Measurements from ENCODE around the gene PCDHB14.
"Not testable (repeated sequence)": the region's sequence is repeated elsewhere in the genome, so short reads cannot be mapped to it uniquely, and the experiment has no call there.

PCDHB14 gene

DNA sequence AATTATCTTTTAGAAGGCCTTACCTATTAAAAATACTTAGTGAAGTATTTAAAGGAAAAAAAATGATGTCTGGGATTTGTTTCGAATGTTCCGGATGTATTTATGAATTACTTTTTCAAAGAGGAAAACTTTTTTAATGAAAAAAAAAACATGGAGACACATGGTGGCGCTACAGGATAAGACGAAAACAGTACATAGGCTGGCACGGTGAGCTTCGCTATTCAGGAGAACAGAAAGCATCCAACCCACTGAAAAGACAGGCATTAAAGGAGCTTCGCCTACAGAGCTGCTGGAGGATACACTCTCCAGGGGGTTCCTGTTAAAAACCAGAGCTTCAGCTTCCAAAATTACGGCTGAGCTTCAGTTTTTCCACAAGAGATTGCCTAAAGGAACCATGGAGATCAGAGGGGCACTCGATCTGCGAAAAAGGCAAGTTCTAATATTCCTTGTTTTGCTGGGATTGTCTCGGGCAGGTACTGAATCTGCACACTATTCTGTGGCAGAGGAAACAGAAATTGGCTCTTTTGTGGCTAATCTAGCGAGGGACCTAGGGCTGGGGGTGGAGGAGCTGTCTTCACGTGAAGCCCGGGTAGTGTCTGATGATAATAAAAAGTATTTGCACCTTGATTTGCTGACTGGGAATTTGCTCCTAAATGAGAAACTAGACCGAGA is at the start of gene PCDHB14:
TSS of gene PCDHB14 (plus strand) at position 232 of the 672 bp plus-strand sequence. CDS start at position 395, 163 bp downstream.
- peak; percentile 73 for DNase-seq

- DNase-seq, result not testable (repeated sequence)
Measured at GRCh38 chr5:141174291-141175104, 48.6 kb upstream of the PCDHB14 start.

DNA sequence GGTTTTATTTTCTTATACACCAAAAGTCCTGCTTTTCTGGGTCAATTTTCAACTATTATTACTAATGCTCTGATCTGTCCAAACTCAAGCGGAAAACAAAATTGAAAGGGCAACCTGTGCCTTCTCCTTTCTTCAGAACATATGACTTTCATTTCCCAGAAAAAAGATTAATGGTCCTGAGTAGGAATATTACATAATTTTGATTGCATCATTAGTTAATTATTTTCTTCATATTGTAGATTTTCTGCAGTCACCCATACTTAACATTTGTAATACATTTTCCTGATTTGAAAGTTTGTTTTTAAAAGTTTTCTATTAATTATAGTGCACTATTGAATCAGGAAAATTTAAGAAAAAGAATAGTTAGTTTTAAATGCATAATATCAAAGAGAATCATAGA is 47.2 kb upstream of the PCDHB14 start:
- DNase-seq, result no peak

GRCh38 chr5:141177577-141178191 is 45.5 kb upstream of the PCDHB14 start, which contains the start of gene PCDHB8:
Gene PCDHB8, plus strand, starts transcription at chr5:141177790. Its CDS starts 245 bp downstream, at chr5:141178035.
- DNase-seq, result peak; percentile 38

GRCh38 chr5:141179371-141179770 is 43.8 kb upstream of the PCDHB14 start:
- DNase-seq, result not testable (repeated sequence)

- DNase-seq, result not testable (repeated sequence)
Measured at GRCh38 chr5:141179876-141180275, 43.3 kb upstream of the PCDHB14 start.

- no peak for DNase-seq
Measured at GRCh38 chr5:141180313-141180712, 42.8 kb upstream of the PCDHB14 start.

- peak; percentile 38 for DNase-seq
Measured at GRCh38 chr5:141182248-141182647, 40.9 kb upstream of the PCDHB14 start, which contains the start of gene PCDHB16. Gene PCDHB16, plus strand, starts transcription at chr5:141182387. Its CDS starts 173 bp downstream, at chr5:141182560.

- DNase-seq, result not testable (repeated sequence)
Measured at GRCh38 chr5:141184117-141184855, 38.9 kb upstream of the PCDHB14 start.

DNA sequence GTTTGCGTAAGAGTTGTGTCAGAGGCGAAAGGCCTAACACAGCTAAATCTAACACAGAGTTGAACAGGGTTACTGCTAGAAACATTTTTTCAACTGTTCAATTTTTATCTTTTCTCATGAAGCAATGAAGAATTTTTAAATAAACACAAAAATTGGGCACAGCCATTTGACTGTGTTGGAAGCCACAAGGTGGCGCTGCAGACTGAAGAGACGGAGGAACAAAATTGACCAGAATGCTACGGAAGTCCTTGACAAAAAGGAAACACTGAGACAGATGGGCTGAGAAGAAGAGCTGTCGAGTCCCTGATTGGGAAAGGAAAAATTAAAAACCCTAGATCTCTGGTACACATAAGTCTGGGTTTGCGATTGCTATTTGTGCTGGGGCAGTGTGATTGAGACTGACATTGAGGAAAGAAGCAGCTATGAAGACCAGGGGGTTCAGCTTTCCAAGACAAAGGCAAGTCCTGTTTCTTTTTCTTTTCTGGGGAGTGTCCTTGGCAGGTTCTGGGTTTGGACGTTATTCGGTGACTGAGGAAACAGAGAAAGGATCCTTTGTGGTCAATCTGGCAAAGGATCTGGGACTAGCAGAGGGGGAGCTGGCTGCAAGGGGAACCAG is 36.1 kb upstream of the PCDHB14 start, which contains the start of gene PCDHB9:
TSS of gene PCDHB9 (plus strand) at position 265 of the 616 bp plus-strand sequence. CDS start at position 423, 158 bp downstream.
- peak; percentile 50 for DNase-seq

DNA sequence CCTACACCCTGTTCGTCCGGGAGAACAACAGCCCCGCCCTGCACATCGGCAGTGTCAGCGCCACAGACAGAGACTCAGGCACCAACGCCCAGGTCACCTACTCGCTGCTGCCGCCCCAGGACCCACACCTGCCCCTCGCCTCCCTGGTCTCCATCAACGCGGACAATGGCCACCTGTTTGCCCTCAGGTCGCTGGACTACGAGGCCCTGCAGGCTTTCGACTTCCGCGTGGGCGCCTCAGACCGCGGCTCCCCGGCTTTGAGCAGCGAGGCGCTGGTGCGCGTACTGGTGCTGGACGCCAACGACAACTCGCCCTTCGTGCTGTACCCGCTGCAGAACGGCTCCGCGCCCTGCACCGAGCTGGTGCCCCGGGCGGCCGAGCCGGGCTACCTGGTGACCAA is 34.5 kb upstream of the PCDHB14 start:
- DNase-seq, result not testable (repeated sequence)

DNA sequence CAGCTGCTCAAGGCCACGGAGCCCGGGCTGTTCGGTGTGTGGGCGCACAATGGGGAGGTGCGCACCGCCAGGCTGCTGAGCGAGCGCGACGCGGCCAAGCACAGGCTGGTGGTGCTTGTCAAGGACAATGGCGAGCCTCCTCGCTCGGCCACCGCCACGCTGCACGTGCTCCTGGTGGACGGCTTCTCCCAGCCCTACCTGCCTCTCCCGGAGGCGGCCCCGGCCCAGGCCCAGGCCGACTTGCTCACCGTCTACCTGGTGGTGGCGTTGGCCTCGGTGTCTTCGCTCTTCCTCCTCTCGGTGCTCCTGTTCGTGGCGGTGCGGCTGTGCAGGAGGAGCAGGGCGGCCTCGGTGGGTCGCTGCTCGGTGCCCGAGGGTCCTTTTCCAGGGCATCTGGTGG is 34.0 kb upstream of the PCDHB14 start:
- DNase-seq, result not testable (repeated sequence)

GRCh38 chr5:141192110-141192725 is 30.9 kb upstream of the PCDHB14 start, which contains the start of gene PCDHB10:
Gene PCDHB10, plus strand, starts transcription at chr5:141192353. Its CDS starts 200 bp downstream, at chr5:141192553.
- DNase-seq, result peak; percentile 60

DNA sequence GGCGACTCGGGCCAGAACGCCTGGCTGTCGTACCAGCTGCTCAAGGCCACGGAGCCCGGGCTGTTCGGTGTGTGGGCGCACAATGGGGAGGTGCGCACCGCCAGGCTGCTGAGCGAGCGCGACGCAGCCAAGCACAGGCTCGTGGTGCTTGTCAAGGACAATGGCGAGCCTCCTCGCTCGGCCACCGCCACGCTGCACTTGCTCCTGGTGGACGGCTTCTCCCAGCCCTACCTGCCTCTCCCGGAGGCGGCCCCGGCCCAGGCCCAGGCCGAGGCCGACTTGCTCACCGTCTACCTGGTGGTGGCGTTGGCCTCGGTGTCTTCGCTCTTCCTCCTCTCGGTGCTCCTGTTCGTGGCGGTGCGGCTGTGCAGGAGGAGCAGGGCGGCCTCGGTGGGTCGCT is 28.8 kb upstream of the PCDHB14 start:
- DNase-seq, result not testable (repeated sequence)

GRCh38 chr5:141196363-141196762 is 26.8 kb upstream of the PCDHB14 start:
- DNase-seq, result no peak

- DNase-seq, result peak; percentile 68
Measured at GRCh38 chr5:141199359-141200235, 23.5 kb upstream of the PCDHB14 start, which contains the start of gene PCDHB11. Gene PCDHB11, plus strand, starts transcription at chr5:141199627. Its CDS starts 148 bp downstream, at chr5:141199775.

GRCh38 chr5:141201126-141201525 is 22.0 kb upstream of the PCDHB14 start:
- not testable (repeated sequence) for DNase-seq

DNA sequence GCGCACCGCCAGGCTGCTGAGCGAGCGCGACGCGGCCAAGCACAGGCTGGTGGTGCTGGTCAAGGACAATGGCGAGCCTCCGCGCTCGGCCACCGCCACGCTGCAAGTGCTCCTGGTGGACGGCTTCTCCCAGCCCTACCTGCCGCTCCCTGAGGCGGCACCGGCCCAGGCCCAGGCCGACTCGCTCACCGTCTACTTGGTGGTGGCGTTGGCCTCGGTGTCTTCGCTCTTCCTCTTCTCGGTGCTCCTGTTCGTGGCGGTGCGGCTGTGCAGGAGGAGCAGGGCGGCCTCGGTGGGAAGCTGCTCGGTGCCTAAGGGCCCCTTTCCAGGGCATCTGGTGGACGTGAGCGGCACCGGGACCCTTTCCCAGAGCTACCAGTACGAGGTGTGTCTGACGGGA is 21.5 kb upstream of the PCDHB14 start:
- not testable (repeated sequence) for DNase-seq

- peak; percentile 52 for DNase-seq
Measured at GRCh38 chr5:141208478-141208877, 14.7 kb upstream of the PCDHB14 start, which contains the start of gene PCDHB12. Gene PCDHB12, plus strand, starts transcription at chr5:141208719. Its CDS starts 189 bp downstream, at chr5:141208908.

DNA sequence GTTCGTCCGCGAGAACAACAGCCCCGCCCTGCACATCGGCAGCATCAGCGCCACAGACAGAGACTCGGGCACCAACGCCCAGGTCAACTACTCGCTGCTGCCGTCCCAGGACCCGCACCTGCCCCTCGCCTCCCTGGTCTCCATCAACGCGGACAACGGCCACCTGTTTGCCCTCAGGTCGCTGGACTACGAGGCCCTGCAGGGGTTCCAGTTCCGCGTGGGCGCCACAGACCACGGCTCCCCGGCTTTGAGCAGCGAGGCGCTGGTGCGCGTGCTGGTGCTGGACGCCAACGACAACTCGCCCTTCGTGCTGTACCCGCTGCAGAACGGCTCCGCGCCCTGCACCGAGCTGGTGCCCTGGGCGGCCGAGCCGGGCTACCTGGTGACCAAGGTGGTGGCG is 12.9 kb upstream of the PCDHB14 start:
- DNase-seq, result not testable (repeated sequence)

Measured in NCI-H82 (cell line).